ENCODE measurements around the gene DAGLA. TPM values are rescaled to one million over a fixed set of nuclear protein-coding genes. Genes with fewer than 3 reads are reported as not detected.

DAGLA gene
- total RNA-seq, 1 donor from 2014 or later = 1.1 TPM

DNA sequence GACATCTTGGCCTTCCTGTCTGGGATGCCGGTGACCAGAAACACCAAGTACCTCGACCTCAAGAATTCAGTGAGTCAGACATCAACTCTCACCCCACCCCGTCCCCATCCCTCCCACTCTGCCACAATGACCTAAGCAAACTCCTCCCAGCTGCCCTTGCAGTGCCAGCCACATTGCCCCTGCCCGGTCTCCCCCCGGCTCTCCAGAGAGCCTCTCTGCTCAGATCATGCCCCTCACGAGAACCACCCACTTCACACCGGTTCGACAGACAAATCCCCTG is 48.7 kb downstream of the DAGLA start:
- no peaks in the 10 kb centered on the region for H3K79me2 ChIP-seq (ENCODE audit: low read depth)
- H3K36me3 ChIP-seq = no peaks in the 10 kb centered on the region
- H3K4me3 Mint-ChIP-seq = no peak overlapping the region
- peaks cover 4% of the 10 kb centered on the region for H3K27me3 Mint-ChIP-seq (ENCODE audit: insufficient read depth, low read depth)
- H3K4me1 Mint-ChIP-seq = peaks cover 9% of the 10 kb centered on the region
- H3K4me3 ChIP-seq = no peak overlapping the region
- no peaks in the 10 kb centered on the region for H3K9me3 Mint-ChIP-seq
- peaks cover 4% of the 10 kb centered on the region for H3K36me3 Mint-ChIP-seq
- no peaks in the 10 kb centered on the region for H3K4me1 ChIP-seq
- H3K27ac Mint-ChIP-seq = no peak overlapping the region
- H2AFZ ChIP-seq (replicated peaks) = no peak overlapping the region
- H3K9me3 ChIP-seq (ENCODE audit: low read depth) = no peaks in the 10 kb centered on the region
- no peak overlapping the region for H3K9ac ChIP-seq
- peaks cover 6% of the 10 kb centered on the region for H4K20me1 ChIP-seq (ENCODE audit: low read depth)
- H3K27ac ChIP-seq = no peak overlapping the region
- TF ChIP-seq, protein P1, sequence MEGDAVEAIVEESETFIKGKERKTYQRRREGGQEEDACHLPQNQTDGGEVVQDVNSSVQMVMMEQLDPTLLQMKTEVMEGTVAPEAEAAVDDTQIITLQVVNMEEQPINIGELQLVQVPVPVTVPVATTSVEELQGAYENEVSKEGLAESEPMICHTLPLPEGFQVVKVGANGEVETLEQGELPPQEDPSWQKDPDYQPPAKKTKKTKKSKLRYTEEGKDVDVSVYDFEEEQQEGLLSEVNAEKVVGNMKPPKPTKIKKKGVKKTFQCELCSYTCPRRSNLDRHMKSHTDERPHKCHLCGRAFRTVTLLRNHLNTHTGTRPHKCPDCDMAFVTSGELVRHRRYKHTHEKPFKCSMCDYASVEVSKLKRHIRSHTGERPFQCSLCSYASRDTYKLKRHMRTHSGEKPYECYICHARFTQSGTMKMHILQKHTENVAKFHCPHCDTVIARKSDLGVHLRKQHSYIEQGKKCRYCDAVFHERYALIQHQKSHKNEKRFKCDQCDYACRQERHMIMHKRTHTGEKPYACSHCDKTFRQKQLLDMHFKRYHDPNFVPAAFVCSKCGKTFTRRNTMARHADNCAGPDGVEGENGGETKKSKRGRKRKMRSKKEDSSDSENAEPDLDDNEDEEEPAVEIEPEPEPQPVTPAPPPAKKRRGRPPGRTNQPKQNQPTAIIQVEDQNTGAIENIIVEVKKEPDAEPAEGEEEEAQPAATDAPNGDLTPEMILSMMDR (IDR thresholded peaks at IDR 0.05) = no peak
- TF ChIP-seq EZH2phosphoT487 (IDR thresholded peaks at IDR 0.05) (no peak), EZH2 (IDR thresholded peaks at IDR 0.05) (no peak)
- H3F3A ChIP-seq (ENCODE audit: low read depth) = no peaks in the 10 kb centered on the region
- no peak for DNase-seq (ENCODE audit: low spot score)
- no peak overlapping the region for H3K4me2 ChIP-seq
- no peaks in the 10 kb centered on the region for H3K27me3 ChIP-seq

DNA sequence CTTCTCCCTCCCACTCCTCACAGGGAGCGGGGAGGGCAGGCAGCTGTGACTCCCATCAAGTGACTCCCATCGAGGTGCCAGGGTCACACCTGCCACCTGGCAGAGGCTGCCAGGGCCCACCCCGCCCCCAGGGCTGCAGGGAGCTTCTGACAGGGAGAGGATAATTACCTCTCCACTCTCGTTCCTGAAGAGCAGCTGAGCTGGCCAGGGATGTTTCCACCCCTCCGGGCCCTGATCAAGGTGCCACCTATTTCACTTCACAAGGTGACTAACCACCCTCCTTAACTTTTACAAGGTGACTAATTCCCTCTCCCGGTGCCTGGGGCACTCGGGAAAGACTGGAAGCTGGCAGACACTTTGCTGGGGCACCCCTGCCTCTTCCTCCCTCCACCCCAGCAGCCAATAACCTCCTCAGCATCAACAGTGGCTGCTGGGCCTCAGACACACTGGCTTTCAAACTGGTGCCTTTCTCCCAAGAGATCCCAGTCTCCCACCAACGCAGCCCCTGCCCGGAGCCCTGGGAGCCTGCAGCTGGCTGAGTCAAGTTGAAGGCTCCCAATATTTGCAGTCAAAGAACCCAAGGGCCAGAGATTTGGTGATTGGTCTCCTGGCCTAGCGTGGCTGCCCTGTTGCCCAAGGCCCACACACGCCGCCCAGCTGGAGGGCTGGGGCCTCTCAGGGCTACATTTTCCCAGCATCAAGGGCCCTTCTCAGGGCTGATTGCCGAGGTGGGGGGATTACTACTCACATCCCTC is 50.2 kb downstream of the DAGLA start:
- Mint-ChIP-seq H3K4me3 (no peak overlapping the region), H3K4me1 (peaks cover 9% of the 10 kb centered on the region), H3K27me3 (ENCODE audit: insufficient read depth, low read depth) (peaks cover 4% of the 10 kb centered on the region), H3K9me3 (no peaks in the 10 kb centered on the region), H3K36me3 (peaks cover 3% of the 10 kb centered on the region), H3K27ac (no peak overlapping the region)
- peaks cover 6% of the 10 kb centered on the region for H4K20me1 ChIP-seq (ENCODE audit: low read depth)
- no peak overlapping the region for H3K4me3 ChIP-seq
- H3K9ac ChIP-seq = no peak overlapping the region
- H3K79me2 ChIP-seq (ENCODE audit: low read depth) = no peaks in the 10 kb centered on the region
- no peaks in the 10 kb centered on the region for H3K9me3 ChIP-seq (ENCODE audit: low read depth)
- DNase-seq (ENCODE audit: low spot score) = no peak
- H3K27ac ChIP-seq = no peak overlapping the region
- H3K4me2 ChIP-seq = no peak overlapping the region
- no peak overlapping the region for H2AFZ ChIP-seq (replicated peaks)
- H3K36me3 ChIP-seq = no peaks in the 10 kb centered on the region
- no peaks in the 10 kb centered on the region for H3K4me1 ChIP-seq
- no peaks in the 10 kb centered on the region for H3K27me3 ChIP-seq
- TF ChIP-seq EZH2 (IDR thresholded peaks at IDR 0.05) (no peak), EZH2phosphoT487 (IDR thresholded peaks at IDR 0.05) (no peak)
- TF ChIP-seq, protein P1 (IDR thresholded peaks at IDR 0.05) = no peak
- H3F3A ChIP-seq (ENCODE audit: low read depth) = no peaks in the 10 kb centered on the region

DNA sequence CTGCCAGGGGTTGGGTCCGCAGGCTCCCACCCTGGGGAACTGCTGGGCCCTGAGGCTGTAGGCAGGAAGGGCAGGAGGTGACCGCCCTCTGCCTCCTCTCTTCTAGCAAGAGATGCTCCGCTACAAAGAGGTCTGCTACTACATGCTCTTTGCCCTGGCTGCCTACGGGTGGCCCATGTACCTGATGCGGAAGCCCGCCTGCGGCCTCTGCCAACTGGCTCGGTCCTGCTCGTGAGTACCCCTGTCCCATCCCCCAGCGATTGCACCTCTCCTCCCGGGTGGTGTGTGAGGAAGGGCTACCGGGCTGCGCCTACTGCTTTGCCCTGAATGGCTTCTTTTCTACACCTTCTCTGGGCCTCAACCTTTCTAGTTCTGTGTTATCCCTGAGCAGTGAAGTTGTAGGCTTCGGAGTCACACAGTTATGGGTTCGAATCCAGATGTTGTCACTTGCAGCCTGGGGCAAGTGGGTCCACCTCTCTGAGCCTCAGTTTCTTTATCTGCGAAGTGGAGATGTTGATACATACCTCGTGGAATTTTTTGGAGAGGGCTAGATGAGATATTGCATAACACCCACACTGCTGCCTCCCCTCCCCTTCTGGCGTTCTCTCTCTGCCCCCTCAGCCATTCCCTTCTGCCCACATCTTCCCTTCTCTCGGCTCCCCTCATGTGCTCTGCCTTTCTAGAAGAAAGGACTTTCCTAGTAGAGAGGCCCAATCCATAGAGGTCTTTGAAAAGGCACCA is 51.2 kb downstream of the DAGLA start:
- Histone ChIP-seq H3K9me3 (ENCODE audit: low read depth) (no peaks in the 10 kb centered on the region), H3K9ac (no peak overlapping the region), H3K79me2 (ENCODE audit: low read depth) (no peaks in the 10 kb centered on the region), H3K36me3 (no peaks in the 10 kb centered on the region), H4K20me1 (ENCODE audit: low read depth) (peaks cover 6% of the 10 kb centered on the region), H3K4me2 (no peak overlapping the region), H3F3A (ENCODE audit: low read depth) (no peaks in the 10 kb centered on the region), H3K4me3 (no peak overlapping the region), H2AFZ (replicated peaks) (no peak overlapping the region), H3K4me1 (no peaks in the 10 kb centered on the region), H3K27ac (no peak overlapping the region), H3K27me3 (no peaks in the 10 kb centered on the region)
- no peak for TF ChIP-seq EZH2 (IDR thresholded peaks at IDR 0.05)
- TF ChIP-seq, protein P1 (IDR thresholded peaks at IDR 0.05) = no peak
- no peak for TF ChIP-seq EZH2phosphoT487 (IDR thresholded peaks at IDR 0.05)
- Mint-ChIP-seq H3K9me3 (no peaks in the 10 kb centered on the region), H3K4me1 (peaks cover 4% of the 10 kb centered on the region), H3K4me3 (no peak overlapping the region), H3K27me3 (ENCODE audit: insufficient read depth, low read depth) (peaks cover 4% of the 10 kb centered on the region), H3K36me3 (peaks cover 3% of the 10 kb centered on the region), H3K27ac (no peak overlapping the region)
- DNase-seq (ENCODE audit: low spot score) = no peak

Data from neural progenitor cell (in vitro differentiated cells).